Body of pancreas (tissue), 4 donors: Measurements from ENCODE around the gene SIRPG. TPM values are rescaled to one million over a fixed set of nuclear protein-coding genes. Genes with fewer than 3 reads are reported as not detected.
"Not testable (repeated sequence)": the region's sequence is repeated elsewhere in the genome, so short reads cannot be mapped to it uniquely, and the experiment has no call there.

Experiments
- ATAC-seq: fragments of 150-250 bp; one replicate; pipeline ENCODE4 v1.9.1; 2016
- DNase-seq, 4 donors: peaks; one replicate each; pipeline ENCODE4 v3.0.0-alpha.2; 2019
- H3K27ac ChIP-seq, 4 donors: fragments of 200-600 bp; sonication (generic); 1 replicate in 3 of 4; 2 replicates in 1 of 4; pipeline versions ENCODE4 v1.5.1 to v1.6.1; 2016 to 2019; ENCODE audit warnings: mild to moderate bottlenecking in 1 of 4, mixed read lengths in 1 of 4, moderate library complexity in 1 of 4
- H3K27me3 ChIP-seq, 2 donors: fragments of 200-600 bp; sonication (generic); one replicate each; pipeline ENCODE4 v1.6.0; 2016; ENCODE audit warnings: mild to moderate bottlenecking in 1 of 2
- H3K36me3 ChIP-seq, 2 donors: fragments of 200-600 bp; sonication (generic); replicated peaks in 1 of 2; 2 replicates each; pipeline ENCODE4 v1.5.1; 2016; ENCODE audit warnings: low read depth in 2 of 2; ENCODE audit not compliant: insufficient read depth in 1 of 2
- H3K4me1 ChIP-seq: fragments of 200-600 bp; sonication (generic); one replicate; pipeline ENCODE4 v1.6.0; 2016
- H3K4me3 ChIP-seq, 2 donors: fragments of 200-600 bp; sonication (generic); 1 replicate in 1 of 2; 2 replicates in 1 of 2; pipeline ENCODE4 v1.5.1; 2016 to 2019
- H3K9me3 ChIP-seq, 3 donors: fragments of 200-600 bp; sonication (generic); 1 replicate in 2 of 3; 2 replicates in 1 of 3; pipeline ENCODE4 v1.5.1; 2016
- POLR2A ChIP-seq, 3 donors: fragments of 450-650 bp; IDR thresholded peaks; one replicate each; pipeline ENCODE4 v1.6.1; 2016; ENCODE audit warnings: antibody characterized with exemption in 3 of 3, mild to moderate bottlenecking in 2 of 3
- WGBS, 2 donors: methylation state at CpG; one replicate each; pipeline ENCODE4 v1.1.5; 2017; 5-methylcytosine and 5-hydroxymethylcytosine counted together
- intact Hi-C: fragments of 100-400 bp; cut with DNase I; formaldehyde crosslinking; loops from one replicate; pipeline ENCODE4 v1.15.1; 2023
- total RNA-seq, 2 donors: library from RNA; depleted of rRNA; stranded (reverse); fragments of >200 nt; gene quantifications; one replicate each; pipeline ENCODE4 v1.1.0, GENCODE V29; 2016
- TF ChIP-seq, protein P1 (sequence below), 7 experiments: fragments of 450-650 bp in 4 of 7; fragments of 200-600 bp in 3 of 7; sonication (generic) in 3 of 7; IDR thresholded peaks; one replicate each; pipeline ENCODE4 v1.5.1; 2016 to 2019; ENCODE audit warnings: antibody characterized with exemption in 7 of 7

The SIRPG gene
- not detected for total RNA-seq

DNA sequence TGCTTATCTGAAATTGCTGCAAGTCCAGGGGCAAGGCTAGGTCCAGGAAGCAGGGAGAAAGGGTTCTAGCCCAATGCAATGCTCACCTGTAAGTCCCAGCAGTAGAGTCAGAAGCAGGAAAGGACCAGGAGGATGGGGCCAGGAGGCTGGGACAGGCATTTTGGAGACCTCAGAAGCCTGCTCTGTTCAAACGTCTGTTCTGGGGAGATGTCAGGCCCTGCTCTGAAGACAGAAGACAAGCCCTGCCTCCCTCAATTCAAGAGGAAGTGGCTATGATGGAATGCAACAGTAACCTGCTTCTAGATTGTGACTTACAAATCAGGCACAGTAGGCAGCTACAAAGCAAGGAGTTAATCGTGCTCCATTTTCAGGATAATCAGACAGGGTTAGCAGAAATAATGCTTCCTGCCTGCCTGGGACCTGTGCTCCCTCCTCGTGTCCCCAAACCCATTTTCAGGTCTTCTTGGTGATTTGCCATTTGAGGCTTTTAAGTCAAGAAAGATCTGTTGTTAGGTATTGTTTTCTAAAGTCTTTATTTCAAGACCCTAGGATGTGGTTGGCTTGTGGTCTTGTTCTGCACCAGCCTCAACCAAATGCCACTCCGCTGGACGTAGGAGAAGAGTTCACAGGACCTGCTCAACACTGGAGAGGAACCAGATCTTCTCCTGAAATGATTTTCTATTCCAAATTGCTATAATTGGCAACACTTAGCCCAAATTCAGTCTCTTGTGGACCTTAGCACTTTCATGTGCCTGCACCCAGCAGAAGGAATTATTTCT is at the start of gene SIRPG:
SIRPG (minus strand) TSS at position 224 of the 779 bp plus-strand sequence; CDS start at position 159, 65 bp downstream.
- no peaks in the 10 kb centered on the region for H3K9me3 ChIP-seq
- DNase-seq (no peak), ATAC-seq (no peak)
- intact Hi-C loops, result no loop called here
- H3K36me3 ChIP-seq, result no peaks in the 10 kb centered on the region
- no peak within 1 kb of the TSS for H3K27ac ChIP-seq
- H3K4me3 ChIP-seq, result no peak within 1 kb of the TSS
- no peaks in the 10 kb centered on the region for H3K4me1 ChIP-seq
- H3K27me3 ChIP-seq, result no peaks in the 10 kb centered on the region
- no peak for TF ChIP-seq POLR2A (IDR thresholded peaks at IDR 0.05)
- TF ChIP-seq, protein P1, sequence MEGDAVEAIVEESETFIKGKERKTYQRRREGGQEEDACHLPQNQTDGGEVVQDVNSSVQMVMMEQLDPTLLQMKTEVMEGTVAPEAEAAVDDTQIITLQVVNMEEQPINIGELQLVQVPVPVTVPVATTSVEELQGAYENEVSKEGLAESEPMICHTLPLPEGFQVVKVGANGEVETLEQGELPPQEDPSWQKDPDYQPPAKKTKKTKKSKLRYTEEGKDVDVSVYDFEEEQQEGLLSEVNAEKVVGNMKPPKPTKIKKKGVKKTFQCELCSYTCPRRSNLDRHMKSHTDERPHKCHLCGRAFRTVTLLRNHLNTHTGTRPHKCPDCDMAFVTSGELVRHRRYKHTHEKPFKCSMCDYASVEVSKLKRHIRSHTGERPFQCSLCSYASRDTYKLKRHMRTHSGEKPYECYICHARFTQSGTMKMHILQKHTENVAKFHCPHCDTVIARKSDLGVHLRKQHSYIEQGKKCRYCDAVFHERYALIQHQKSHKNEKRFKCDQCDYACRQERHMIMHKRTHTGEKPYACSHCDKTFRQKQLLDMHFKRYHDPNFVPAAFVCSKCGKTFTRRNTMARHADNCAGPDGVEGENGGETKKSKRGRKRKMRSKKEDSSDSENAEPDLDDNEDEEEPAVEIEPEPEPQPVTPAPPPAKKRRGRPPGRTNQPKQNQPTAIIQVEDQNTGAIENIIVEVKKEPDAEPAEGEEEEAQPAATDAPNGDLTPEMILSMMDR (IDR thresholded peaks at IDR 0.05), result no peak
- WGBS, 2 donors, result 43 to 47% methylated on average over 5 of the region's 5 CpGs

DNA sequence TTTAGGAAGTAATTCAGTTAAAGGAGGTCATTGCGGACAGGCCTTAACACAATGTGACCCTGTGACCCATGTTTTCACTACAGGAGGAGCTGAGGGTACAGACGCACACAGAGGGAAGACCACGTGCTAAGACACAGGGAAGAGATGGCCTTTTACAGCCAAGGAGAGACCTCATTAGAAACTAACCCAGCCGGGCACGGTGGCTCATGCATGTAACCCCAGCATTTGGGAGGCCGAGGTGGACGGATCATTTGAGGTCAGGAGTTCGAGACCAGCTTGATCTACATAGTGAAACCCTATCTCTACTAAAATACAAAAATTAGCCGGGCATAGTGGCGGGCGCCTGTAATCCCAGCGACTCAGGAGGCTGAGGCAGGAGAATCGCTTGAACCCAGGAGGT is 49.3 kb upstream of the SIRPG start:
- H3K27me3 ChIP-seq, H3K36me3 ChIP-seq, H3K4me3 ChIP-seq, H3K9me3 ChIP-seq, ATAC-seq, DNase-seq, intact Hi-C loops, H3K27ac ChIP-seq, H3K4me1 ChIP-seq: not testable (repeated sequence)
- 61 to 80% methylated on average over 10 to 12 of the region's 13 CpGs for WGBS, 2 donors

DNA sequence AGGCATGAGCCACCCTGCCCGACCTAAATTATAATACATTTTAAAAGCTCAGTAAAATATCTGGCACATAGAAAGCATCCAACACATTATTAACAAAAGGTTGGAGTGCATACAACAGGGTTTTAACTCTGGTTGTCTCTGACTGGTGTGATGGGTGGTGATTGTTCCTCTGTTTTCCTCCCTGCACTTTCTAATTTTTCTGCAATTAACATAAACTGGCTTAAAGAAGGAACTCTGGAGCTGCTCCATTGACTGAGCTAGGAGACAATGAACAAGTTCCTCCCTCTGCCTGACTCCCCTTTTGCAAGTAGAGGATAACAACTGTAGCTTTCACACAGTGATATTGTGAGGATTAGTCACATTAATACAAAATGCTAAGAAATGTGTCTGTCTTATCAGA is 48.5 kb upstream of the SIRPG start:
- Histone ChIP-seq H3K27ac (no peak overlapping the region), H3K9me3 (no peaks in the 10 kb centered on the region), H3K27me3 (no peaks in the 10 kb centered on the region), H3K36me3 (no peaks in the 10 kb centered on the region), H3K4me1 (no peaks in the 10 kb centered on the region), H3K4me3 (no peak overlapping the region)
- DNase-seq (no peak), ATAC-seq (no peak)
- TF ChIP-seq, protein P1 (IDR thresholded peaks at IDR 0.05), result no peak
- TF ChIP-seq POLR2A (IDR thresholded peaks at IDR 0.05), result no peak
- intact Hi-C loops, result no loop called here
- 40 to 48% methylated on average over 1 of the region's 1 CpG for WGBS, 2 donors

DNA sequence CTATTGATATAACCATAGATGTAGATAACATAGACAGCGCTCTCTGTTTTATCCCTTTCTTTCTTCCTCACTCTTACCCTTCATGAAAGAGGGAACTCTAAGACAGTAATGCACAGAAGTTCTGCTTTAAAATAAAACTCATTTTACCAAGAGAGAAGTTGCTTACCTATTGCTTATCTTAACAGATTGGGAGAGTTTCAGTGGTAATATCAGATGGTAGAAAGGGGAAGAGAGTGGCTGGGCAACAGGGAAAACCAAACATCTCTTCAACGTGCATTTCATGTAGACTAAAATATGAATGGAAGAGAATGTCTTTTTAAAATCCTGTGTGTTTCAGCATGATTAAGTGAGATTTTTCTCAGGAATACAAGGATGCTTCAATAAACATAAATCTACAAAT is 45.3 kb upstream of the SIRPG start:
- no peak overlapping the region for H3K27ac ChIP-seq
- WGBS, 2 donors, result 43 to 48% methylated on average over 2 of the region's 2 CpGs
- H3K4me3 ChIP-seq, result no peak overlapping the region
- no peaks in the 10 kb centered on the region for H3K36me3 ChIP-seq
- no peaks in the 10 kb centered on the region for H3K4me1 ChIP-seq
- H3K9me3 ChIP-seq, result no peaks in the 10 kb centered on the region
- ATAC-seq (no peak), DNase-seq (no peak)
- no peaks in the 10 kb centered on the region for H3K27me3 ChIP-seq
- intact Hi-C loops, result no loop called here
- TF ChIP-seq, protein P1 (IDR thresholded peaks at IDR 0.05), result no peak
- TF ChIP-seq POLR2A (IDR thresholded peaks at IDR 0.05), result no peak

DNA sequence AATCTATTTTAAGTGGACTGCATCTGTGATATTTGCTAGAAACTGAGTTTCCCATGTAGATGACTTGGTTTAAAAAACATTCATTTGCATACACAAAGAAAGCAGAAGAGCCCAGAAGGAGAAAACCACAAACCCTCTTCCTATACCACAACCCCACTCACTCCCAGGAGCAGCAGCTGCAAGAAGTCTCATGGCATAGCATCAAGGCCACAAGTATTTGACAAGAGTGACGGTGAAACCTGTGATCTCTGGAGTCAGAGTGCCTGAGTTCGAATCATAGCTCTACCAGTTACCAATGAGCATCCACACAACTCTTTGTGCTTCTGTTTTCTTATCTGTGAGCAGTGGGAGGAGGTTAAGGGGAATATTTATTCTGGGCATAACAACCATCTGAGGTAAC is 44.7 kb upstream of the SIRPG start:
- Histone ChIP-seq H3K27me3 (no peaks in the 10 kb centered on the region), H3K4me1 (no peaks in the 10 kb centered on the region), H3K36me3 (no peaks in the 10 kb centered on the region), H3K9me3 (no peaks in the 10 kb centered on the region), H3K27ac (no peak overlapping the region), H3K4me3 (no peak overlapping the region)
- ATAC-seq, result no peak
- intact Hi-C loops, result no loop called here
- WGBS, 2 donors, result 38 to 44% methylated on average over 2 of the region's 2 CpGs
- peak in 1 of 4 donors; percentile 30 for DNase-seq
- TF ChIP-seq, protein P1 (IDR thresholded peaks at IDR 0.05), result no peak
- no peak for TF ChIP-seq POLR2A (IDR thresholded peaks at IDR 0.05)
